Gastroesophageal sphincter (tissue), 3 donors: ENCODE measurements around the gene SEC14L2.

Experiments
- EP300 ChIP-seq: sonication (generic); formaldehyde crosslinking; IDR thresholded peaks from one replicate; pipeline ENCODE4 v1.6.1; 2017; ENCODE audit warnings: antibody characterized with exemption, mild to moderate bottlenecking
- POLR2AphosphoS5 ChIP-seq: sonication (generic); formaldehyde crosslinking; IDR thresholded peaks from one replicate; pipeline ENCODE4 v1.6.1; 2017; ENCODE audit warnings: antibody characterized with exemption
- TF ChIP-seq, protein P1 (sequence below), 4 experiments: fragments of 200-600 bp in 2 of 4; fragments of 450-650 bp in 2 of 4; sonication (generic) in 1 of 4; IDR thresholded peaks; one replicate each; pipeline ENCODE4 v1.5.1; 2017 to 2019; ENCODE audit warnings: antibody characterized with exemption in 4 of 4, mild to moderate bottlenecking in 2 of 4, moderate library complexity in 2 of 4

DNA sequence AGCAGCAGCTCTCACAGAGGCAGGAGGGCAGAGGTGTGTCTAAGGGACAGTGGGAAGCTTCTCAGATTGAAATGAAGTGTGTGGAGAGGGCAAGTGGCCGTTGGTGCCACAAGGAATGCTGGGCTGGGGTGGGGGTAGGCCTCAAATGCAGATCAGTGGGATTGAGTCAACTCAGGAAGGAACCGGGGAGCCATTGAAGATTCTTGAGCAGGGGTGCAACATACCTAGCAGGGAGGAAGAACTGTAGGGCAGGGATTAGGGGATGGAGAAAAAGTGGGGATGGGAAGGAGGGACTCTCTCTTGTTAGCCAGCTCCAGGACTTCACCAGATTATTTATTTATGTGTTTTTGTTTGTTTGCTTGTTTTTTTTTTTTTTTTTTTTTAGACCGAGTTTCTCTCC lies 2.9 kb upstream of the SEC14L2 start:
- TF ChIP-seq POLR2AphosphoS5: no peak
- TF ChIP-seq, protein P1, sequence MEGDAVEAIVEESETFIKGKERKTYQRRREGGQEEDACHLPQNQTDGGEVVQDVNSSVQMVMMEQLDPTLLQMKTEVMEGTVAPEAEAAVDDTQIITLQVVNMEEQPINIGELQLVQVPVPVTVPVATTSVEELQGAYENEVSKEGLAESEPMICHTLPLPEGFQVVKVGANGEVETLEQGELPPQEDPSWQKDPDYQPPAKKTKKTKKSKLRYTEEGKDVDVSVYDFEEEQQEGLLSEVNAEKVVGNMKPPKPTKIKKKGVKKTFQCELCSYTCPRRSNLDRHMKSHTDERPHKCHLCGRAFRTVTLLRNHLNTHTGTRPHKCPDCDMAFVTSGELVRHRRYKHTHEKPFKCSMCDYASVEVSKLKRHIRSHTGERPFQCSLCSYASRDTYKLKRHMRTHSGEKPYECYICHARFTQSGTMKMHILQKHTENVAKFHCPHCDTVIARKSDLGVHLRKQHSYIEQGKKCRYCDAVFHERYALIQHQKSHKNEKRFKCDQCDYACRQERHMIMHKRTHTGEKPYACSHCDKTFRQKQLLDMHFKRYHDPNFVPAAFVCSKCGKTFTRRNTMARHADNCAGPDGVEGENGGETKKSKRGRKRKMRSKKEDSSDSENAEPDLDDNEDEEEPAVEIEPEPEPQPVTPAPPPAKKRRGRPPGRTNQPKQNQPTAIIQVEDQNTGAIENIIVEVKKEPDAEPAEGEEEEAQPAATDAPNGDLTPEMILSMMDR (IDR thresholded peaks at IDR 0.05): no peak
- TF ChIP-seq EP300: no peak
